Subcutaneous adipose tissue (tissue), 4 donors: ENCODE measurements around the gene MAML3. TPM values are rescaled to one million over a fixed set of nuclear protein-coding genes. Genes with fewer than 3 reads are reported as not detected.

Experiments used
- CTCF ChIP-seq: fragments of 450-650 bp; IDR thresholded peaks from one replicate; pipeline ENCODE4 v1.5.1; 2016; ENCODE audit warnings: low read depth, mild to moderate bottlenecking, control low read depth, antibody characterized with exemption, moderate library complexity
- total RNA-seq, 4 donors: library from RNA; depleted of rRNA; stranded (reverse); fragments of >200 nt; gene quantifications; one replicate each; pipeline ENCODE4 v1.1.0, GENCODE V29; 2016

Gene MAML3
- total RNA-seq, 4 donors from 2014 or later: 3.5 to 11.1 (median 9.1) TPM

GRCh38 chr4:140085881-140086280 is 68.1 kb downstream of the MAML3 start:
- TF ChIP-seq CTCF: no peak

GRCh38 chr4:140085062-140085622 is 68.8 kb downstream of the MAML3 start:
- TF ChIP-seq CTCF: no peak

- no peak for TF ChIP-seq CTCF
Measured at GRCh38 chr4:140084385-140084784, 69.6 kb downstream of the MAML3 start.

GRCh38 chr4:140082391-140082755 is 71.6 kb downstream of the MAML3 start:
- no peak for TF ChIP-seq CTCF

GRCh38 chr4:140081641-140082390 is 72.2 kb downstream of the MAML3 start:
- TF ChIP-seq CTCF: no peak

- no peak for TF ChIP-seq CTCF
Measured at GRCh38 chr4:140080883-140081282, 73.1 kb downstream of the MAML3 start.

- no peak for TF ChIP-seq CTCF
Measured at GRCh38 chr4:140078366-140078765, 75.6 kb downstream of the MAML3 start.
